ENCODE measurements around the gene ZSCAN1. TPM values are rescaled to one million over a fixed set of nuclear protein-coding genes. Genes with fewer than 3 reads are reported as not detected.

ZSCAN1 gene
- total and polyA plus RNA-seq, 10 of the 15 experiments (the other 5 are each of a cell fraction or from before 2014, with no cell fraction given): not detected

- TF ChIP-seq, protein P1, sequence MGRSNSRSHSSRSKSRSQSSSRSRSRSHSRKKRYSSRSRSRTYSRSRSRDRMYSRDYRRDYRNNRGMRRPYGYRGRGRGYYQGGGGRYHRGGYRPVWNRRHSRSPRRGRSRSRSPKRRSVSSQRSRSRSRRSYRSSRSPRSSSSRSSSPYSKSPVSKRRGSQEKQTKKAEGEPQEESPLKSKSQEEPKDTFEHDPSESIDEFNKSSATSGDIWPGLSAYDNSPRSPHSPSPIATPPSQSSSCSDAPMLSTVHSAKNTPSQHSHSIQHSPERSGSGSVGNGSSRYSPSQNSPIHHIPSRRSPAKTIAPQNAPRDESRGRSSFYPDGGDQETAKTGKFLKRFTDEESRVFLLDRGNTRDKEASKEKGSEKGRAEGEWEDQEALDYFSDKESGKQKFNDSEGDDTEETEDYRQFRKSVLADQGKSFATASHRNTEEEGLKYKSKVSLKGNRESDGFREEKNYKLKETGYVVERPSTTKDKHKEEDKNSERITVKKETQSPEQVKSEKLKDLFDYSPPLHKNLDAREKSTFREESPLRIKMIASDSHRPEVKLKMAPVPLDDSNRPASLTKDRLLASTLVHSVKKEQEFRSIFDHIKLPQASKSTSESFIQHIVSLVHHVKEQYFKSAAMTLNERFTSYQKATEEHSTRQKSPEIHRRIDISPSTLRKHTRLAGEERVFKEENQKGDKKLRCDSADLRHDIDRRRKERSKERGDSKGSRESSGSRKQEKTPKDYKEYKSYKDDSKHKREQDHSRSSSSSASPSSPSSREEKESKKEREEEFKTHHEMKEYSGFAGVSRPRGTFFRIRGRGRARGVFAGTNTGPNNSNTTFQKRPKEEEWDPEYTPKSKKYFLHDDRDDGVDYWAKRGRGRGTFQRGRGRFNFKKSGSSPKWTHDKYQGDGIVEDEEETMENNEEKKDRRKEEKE (IDR thresholded peaks at IDR 0.05): no peak
- TF ChIP-seq FOXM1 (IDR thresholded peaks at IDR 0.05; ENCODE audit: low read depth, low read length): no peak
- peak; percentile 71 for TF ChIP-seq MXI1 (IDR thresholded peaks at IDR 0.05; ENCODE audit: low read depth, low read length)
- TF ChIP-seq ETV6 (conservative IDR thresholded peaks at IDR 0.05 in 1 of 2, IDR thresholded peaks at IDR 0.05 in 1 of 2; ENCODE audit: borderline replicate concordance in 1 of 2, low read depth in 1 of 2): no peak
- peak; percentile 81 for TF ChIP-seq KLF5 (IDR thresholded peaks at IDR 0.05; ENCODE audit: partially characterized antibody)
- TF ChIP-seq MAX (IDR thresholded peaks at IDR 0.05; ENCODE audit: low read depth, low read length): peak; percentile 42
- TF ChIP-seq MTA2 (IDR thresholded peaks at IDR 0.05; ENCODE audit: low read depth): no peak
- no peak for TF ChIP-seq POU2F2 (IDR thresholded peaks at IDR 0.05; ENCODE audit: borderline replicate concordance, low read depth, low read length)
- TF ChIP-seq CREM (IDR thresholded peaks at IDR 0.05; ENCODE audit: low read depth): peak; percentile 70
- TF ChIP-seq ZNF207 (IDR thresholded peaks at IDR 0.05; ENCODE audit: borderline replicate concordance): peak; percentile 51; the same call in 1 of the 2 replicates
- TF ChIP-seq ZNF24 (IDR thresholded peaks at IDR 0.05): peak; percentile 3; the same call in 1 of the 2 replicates
- TF ChIP-seq LARP7 (IDR thresholded peaks at IDR 0.05): peak; percentile 74; the same call in 1 of the 2 replicates
- TF ChIP-seq ELK1 (IDR thresholded peaks at IDR 0.05; ENCODE audit: low read depth, low read length): peak; percentile 79
- peak; percentile 78 for TF ChIP-seq SIX5 (IDR thresholded peaks at IDR 0.05; ENCODE audit: low read depth, low read length, severe bottlenecking)
- TF ChIP-seq IKZF1 (conservative IDR thresholded peaks at IDR 0.05): peak; percentile 96
- TF ChIP-seq ZBTB40 (IDR thresholded peaks at IDR 0.05; ENCODE audit: borderline replicate concordance): peak; percentile 81
- peak; percentile 47; the same call in 1 of the 2 replicates for TF ChIP-seq CHD2 (IDR thresholded peaks at IDR 0.05; ENCODE audit: borderline replicate concordance, low read depth, low read length)
- 0 out of 2 replicates have a peak, but pooled peaks have one; percentile 59 for TF ChIP-seq NBN (IDR thresholded peaks at IDR 0.05)
- no peak for TF ChIP-seq YBX1 (IDR thresholded peaks at IDR 0.05)
- TF ChIP-seq ZNF622 (IDR thresholded peaks at IDR 0.05): no peak
- TF ChIP-seq POLR2AphosphoS2 (IDR thresholded peaks at IDR 0.05; ENCODE audit: low read depth, low read length): peak; percentile 46; the same call in 1 of the 2 replicates
- TF ChIP-seq POLR2A (IDR thresholded peaks at IDR 0.05; ENCODE audit: low read depth, low read length): peak; percentile 88
These were observed 31.2 kb upstream of the ZSCAN1 start, which contains the start of gene ZNF606 (continued) for GRCh38 chr19:58002384-58003173.

Data from GM12878 (cell line).